H9 (cell line): ENCODE measurements around the gene C6orf52. TPM values are rescaled to one million over a fixed set of nuclear protein-coding genes. Genes with fewer than 3 reads are reported as not detected.

Source experiments
- DNase-seq: peaks from one replicate; pipeline ENCODE4 v3.0.0-alpha.2; 2017
- H2AFZ ChIP-seq: one replicate; pipeline ENCODE4 v1.6.1; 2013; ENCODE audit warnings: mild to moderate bottlenecking, low read length, control low read depth, moderate library complexity
- H2AK5ac ChIP-seq: 2 replicates; pipeline ENCODE4 v1.6.1; 2013; ENCODE audit warnings: low read length, control low read depth, mixed read lengths; ENCODE audit not compliant: insufficient read length
- H2BK120ac ChIP-seq: one replicate; pipeline ENCODE4 v1.6.1; 2013; ENCODE audit warnings: low read depth, mild to moderate bottlenecking, low read length, control low read depth, inconsistent platforms; ENCODE audit not compliant: poor library complexity, severe bottlenecking
- H2BK12ac ChIP-seq: 2 replicates; pipeline ENCODE4 v1.6.1; 2013; ENCODE audit warnings: low read length, control low read depth, mixed read lengths, low read depth; ENCODE audit not compliant: insufficient read length
- H2BK15ac ChIP-seq: 2 replicates; pipeline ENCODE4 v1.6.1; 2013; ENCODE audit warnings: low read depth, low read length, control low read depth
- H2BK20ac ChIP-seq: one replicate; pipeline ENCODE4 v1.6.1; 2013; ENCODE audit warnings: low read depth, mild to moderate bottlenecking, low read length, control low read depth, inconsistent platforms; ENCODE audit not compliant: poor library complexity, severe bottlenecking
- H2BK5ac ChIP-seq: 2 replicates; pipeline ENCODE4 v1.6.1; 2013; ENCODE audit warnings: low read length, control low read depth, mixed read lengths; ENCODE audit not compliant: insufficient read length
- H3K14ac ChIP-seq: 2 replicates; pipeline ENCODE4 v1.6.1; 2013; ENCODE audit warnings: low read length, control low read depth; ENCODE audit not compliant: insufficient read depth
- H3K18ac ChIP-seq: 2 replicates; pipeline ENCODE4 v1.6.1; 2013; ENCODE audit warnings: low read depth, mild to moderate bottlenecking, mixed read lengths, low read length, control low read depth; ENCODE audit not compliant: insufficient read length
- H3K23ac ChIP-seq: 2 replicates; pipeline ENCODE4 v1.6.1; 2013; ENCODE audit warnings: low read length, control low read depth, mixed read lengths, low read depth; ENCODE audit not compliant: insufficient read length
- H3K23me2 ChIP-seq: 2 replicates; pipeline ENCODE4 v1.6.1; 2013; ENCODE audit warnings: low read depth, mild to moderate bottlenecking, mixed read lengths, low read length, control low read depth; ENCODE audit not compliant: insufficient read length, poor library complexity, severe bottlenecking
- H3K27ac ChIP-seq: 2 replicates; pipeline ENCODE4 v1.5.1; 2013; ENCODE audit warnings: low read length, control low read depth, mixed read lengths, low read depth; ENCODE audit not compliant: insufficient read length
- H3K27me3 ChIP-seq: 2 replicates; pipeline ENCODE4 v1.6.1; 2013; ENCODE audit warnings: low read length, control low read depth, inconsistent platforms; ENCODE audit not compliant: insufficient read depth
- H3K4ac ChIP-seq: 2 replicates; pipeline ENCODE4 v1.6.1; 2013; ENCODE audit warnings: low read depth, mild to moderate bottlenecking, control low read depth, inconsistent platforms, low read length, moderate library complexity
- H3K4me1 ChIP-seq: 2 replicates; pipeline ENCODE4 v1.6.1; 2013; ENCODE audit warnings: low read length, control low read depth, inconsistent platforms; ENCODE audit not compliant: insufficient read depth
- H3K4me2 ChIP-seq: 2 replicates; pipeline ENCODE4 v1.6.1; 2013; ENCODE audit warnings: low read length, control low read depth, mixed read lengths; ENCODE audit not compliant: insufficient read length, insufficient read depth
- H3K56ac ChIP-seq: 2 replicates; pipeline ENCODE4 v1.6.1; 2013; ENCODE audit warnings: low read depth, mild to moderate bottlenecking, mixed read lengths, low read length, control low read depth; ENCODE audit not compliant: insufficient read length
- H3K79me1 ChIP-seq: 2 replicates; pipeline ENCODE4 v1.6.1; 2013; ENCODE audit warnings: low read depth, mild to moderate bottlenecking, moderate library complexity, low read length, control low read depth, inconsistent platforms; ENCODE audit not compliant: insufficient read depth, poor library complexity, severe bottlenecking
- H3K79me2 ChIP-seq: 2 replicates; pipeline ENCODE4 v1.6.1; 2013; ENCODE audit warnings: low read length, control low read depth, inconsistent platforms; ENCODE audit not compliant: insufficient read depth
- H3K9ac ChIP-seq: 2 replicates; pipeline ENCODE4 v1.6.1; 2013; ENCODE audit warnings: low read length, control low read depth, mixed read lengths; ENCODE audit not compliant: insufficient read length; ENCODE audit errors: extremely low read depth
- H3K9me3 ChIP-seq: one replicate; pipeline ENCODE4 v1.6.1; 2013; ENCODE audit warnings: low read depth, low read length, inconsistent platforms; ENCODE audit not compliant: control insufficient read depth
- H3T11ph ChIP-seq: one replicate; pipeline ENCODE4 v1.6.1; 2013; ENCODE audit warnings: mild to moderate bottlenecking, low read length, control low read depth, inconsistent platforms
- H4K20me1 ChIP-seq: one replicate; pipeline ENCODE4 v1.6.1; 2013; ENCODE audit not compliant: control insufficient read depth, insufficient read length, insufficient read depth
- H4K5ac ChIP-seq: 2 replicates; pipeline ENCODE4 v1.6.1; 2013; ENCODE audit warnings: low read depth, mild to moderate bottlenecking, mixed read lengths, low read length, control low read depth; ENCODE audit not compliant: insufficient read length
- H4K8ac ChIP-seq: replicated peaks from 2 replicates; pipeline ENCODE4 v1.6.1; 2013; ENCODE audit warnings: low read length, control low read depth, mixed read lengths, low read depth; ENCODE audit not compliant: insufficient read length
- H4K91ac ChIP-seq: 2 replicates; pipeline ENCODE4 v1.6.1; 2013; ENCODE audit warnings: low read depth, mild to moderate bottlenecking, moderate library complexity, mixed read lengths, low read length, control low read depth; ENCODE audit not compliant: insufficient read length
- H3K27ac Mint-ChIP-seq, 3 experiments: 2 replicates in 2 of 3; 3 replicates in 1 of 3; pipeline ENCODE4 v1.8.0; 2020 to 2021; ENCODE audit warnings: mixed read lengths in 3 of 3, mild to moderate bottlenecking in 1 of 3, moderate library complexity in 1 of 3
- H3K27me3 Mint-ChIP-seq: 2 replicates; pipeline ENCODE4 v1.8.0; 2021; ENCODE audit warnings: low read depth, mild to moderate bottlenecking, moderate library complexity, mixed read lengths
- H3K36me3 Mint-ChIP-seq, 3 experiments: 2 replicates in 2 of 3; 3 replicates in 1 of 3; pipeline ENCODE4 v1.8.0; 2020 to 2021; ENCODE audit warnings: low read depth in 3 of 3, mixed read lengths in 3 of 3; ENCODE audit not compliant: insufficient read depth in 1 of 3
- H3K4me1 Mint-ChIP-seq, 2 experiments: 2 replicates each; pipeline ENCODE4 v1.8.0; 2020; ENCODE audit warnings: mixed read lengths in 2 of 2
- H3K4me3 Mint-ChIP-seq, 2 experiments: 2 replicates in 1 of 2; 3 replicates in 1 of 2; pipeline ENCODE4 v1.8.0; 2020 to 2021; ENCODE audit warnings: mild to moderate bottlenecking in 2 of 2, mixed read lengths in 2 of 2, moderate library complexity in 1 of 2
- H3K9me3 Mint-ChIP-seq, 2 experiments: 2 replicates in 1 of 2; 3 replicates in 1 of 2; pipeline ENCODE4 v1.8.0; 2020; ENCODE audit warnings: mild to moderate bottlenecking in 2 of 2, mixed read lengths in 2 of 2, moderate library complexity in 1 of 2
- CTCF ChIP-seq: fragments of 200-600 bp; sonication (generic); conservative IDR thresholded peaks from 3 replicates; pipeline ENCODE4 v1.8.0; 2021; ENCODE audit warnings: antibody characterized with exemption, mild to moderate bottlenecking
- WGBS: extraction: QIAGEN DNeasy Blood & Tissue Kit; methylation state at CpG from one replicate; pipeline ENCODE4 v1.1.7; 2013; ENCODE audit warnings: missing lambda C conversion rate, low lambda C conversion rate, mixed read lengths; ENCODE audit not compliant: insufficient read length; ENCODE audit errors: extremely low coverage; 5-methylcytosine and 5-hydroxymethylcytosine counted together
- total RNA-seq: library from RNA; stranded (reverse); gene quantifications from 2 replicates; pipeline ENCODE4 v1.2.1, GENCODE V29; 2021

C6orf52 gene
- total RNA-seq, 1 experiment from 2014 or later: 1.8 TPM

DNA sequence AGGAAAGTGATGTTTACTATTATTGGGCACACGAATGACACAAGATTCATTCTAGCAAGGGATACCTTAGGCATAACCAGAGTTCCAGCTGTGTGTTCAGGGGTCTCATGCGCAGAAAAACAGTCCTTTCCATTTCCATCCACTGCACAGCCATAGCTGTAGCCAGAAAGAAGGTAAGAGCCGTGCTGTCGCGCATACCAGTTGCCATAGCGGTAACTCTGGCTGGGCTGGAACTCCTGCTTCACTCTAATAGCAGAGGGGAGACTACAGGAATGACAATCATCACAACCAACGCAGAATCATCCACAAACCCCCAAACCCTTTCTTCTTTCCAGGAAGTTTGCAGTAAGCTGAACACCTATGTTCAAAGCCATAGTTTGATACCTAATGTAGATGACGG lies 7.5 kb downstream of the C6orf52 start:
- no peak overlapping the region for H3K9ac ChIP-seq
- no peak overlapping the region for H2AFZ ChIP-seq
- H3K79me1 ChIP-seq: no peaks in the 10 kb centered on the region
- no peaks in the 10 kb centered on the region for H3K79me2 ChIP-seq
- no CpG with 5 or more reads among the region's 8 CpGs for WGBS
- no peak overlapping the region for H3K56ac ChIP-seq
- H3K23ac ChIP-seq: no peak overlapping the region
- no peak overlapping the region for H3K4me3 Mint-ChIP-seq
- H3K14ac ChIP-seq: no peak overlapping the region
- no peak overlapping the region for H3K27ac Mint-ChIP-seq
- H3K4me2 ChIP-seq: no peak overlapping the region
- DNase-seq: no peak
- TF ChIP-seq CTCF: no peak
- H2BK20ac ChIP-seq: no peak overlapping the region
- no peaks in the 10 kb centered on the region for H3K9me3 Mint-ChIP-seq
- H3K27me3 ChIP-seq: no peaks in the 10 kb centered on the region
- no peak overlapping the region for H4K91ac ChIP-seq
- no peaks in the 10 kb centered on the region for H3K4me1 ChIP-seq
- no peak overlapping the region for H4K8ac ChIP-seq
- no peak overlapping the region for H2BK12ac ChIP-seq
- H2AK5ac ChIP-seq: no peak overlapping the region
- no peak overlapping the region for H3K18ac ChIP-seq
- H3T11ph ChIP-seq: no peak overlapping the region
- H4K20me1 ChIP-seq: no peaks in the 10 kb centered on the region
- H3K27me3 Mint-ChIP-seq: no peaks in the 10 kb centered on the region
- no peaks in the 10 kb centered on the region for H3K9me3 ChIP-seq
- H3K4me1 Mint-ChIP-seq: peaks cover 26% of the 10 kb centered on the region in 2 experiments
- no peaks in the 10 kb centered on the region for H3K23me2 ChIP-seq
- no peak overlapping the region for H4K5ac ChIP-seq
- no peak overlapping the region for H3K27ac ChIP-seq
- H3K36me3 Mint-ChIP-seq: no peaks in the 10 kb centered on the region
- no peak overlapping the region for H2BK5ac ChIP-seq
- H2BK15ac ChIP-seq: no peak overlapping the region
- no peak overlapping the region for H3K4ac ChIP-seq
- H2BK120ac ChIP-seq: no peak overlapping the region
